Transverse colon (tissue), 4 donors: ENCODE data around the gene GDNF. TPM values are rescaled to one million over a fixed set of nuclear protein-coding genes. Genes with fewer than 3 reads are reported as not detected.

ENCODE experiments used
- DNase-seq: peaks from one replicate; pipeline ENCODE4 v3.0.0-alpha.2; 2019
- H3K27ac ChIP-seq, 4 donors: fragments of 200-600 bp; sonication (generic); 2 replicates each; pipeline ENCODE4 v1.5.1; 2016 to 2018; ENCODE audit warnings: inconsistent platforms in 4 of 4
- H3K27me3 ChIP-seq: fragments of 200-600 bp; sonication (generic); 2 replicates; pipeline ENCODE4 v1.5.1; 2017; ENCODE audit warnings: inconsistent platforms
- H3K36me3 ChIP-seq, 4 donors: fragments of 200-600 bp; sonication (generic); 2 replicates each; pipeline ENCODE4 v1.5.1; 2017 to 2019; ENCODE audit warnings: inconsistent platforms in 4 of 4
- H3K4me1 ChIP-seq, 4 donors: fragments of 200-600 bp; sonication (generic); 2 replicates each; pipeline ENCODE4 v1.5.1; 2017 to 2020; ENCODE audit warnings: inconsistent platforms in 4 of 4
- H3K4me3 ChIP-seq, 4 donors: fragments of 200-600 bp; sonication (generic); 1 replicate in 1 of 4; 2 replicates in 3 of 4; pipeline versions ENCODE4 v1.5.1 to v1.6.1; 2017 to 2019; ENCODE audit warnings: inconsistent platforms in 4 of 4
- H3K9me3 ChIP-seq, 2 donors: fragments of 200-600 bp; sonication (generic); 2 replicates each; pipeline ENCODE4 v1.5.1; 2017 to 2019; ENCODE audit warnings: inconsistent platforms in 2 of 2
- EP300 ChIP-seq: sonication (generic); formaldehyde crosslinking; IDR thresholded peaks from one replicate; pipeline ENCODE4 v1.6.1; 2017; ENCODE audit warnings: antibody characterized with exemption, low read depth
- POLR2A ChIP-seq: fragments of 450-650 bp; IDR thresholded peaks from one replicate; pipeline ENCODE4 v1.6.1; 2016; ENCODE audit warnings: antibody characterized with exemption, mild to moderate bottlenecking, moderate library complexity
- POLR2AphosphoS5 ChIP-seq, 3 donors: sonication (generic); formaldehyde crosslinking; IDR thresholded peaks; one replicate each; pipeline ENCODE4 v1.6.1; 2016; ENCODE audit warnings: antibody characterized with exemption in 3 of 3
- WGBS, 2 donors: methylation state at CpG; one replicate each; pipeline ENCODE4 v1.1.5; 2018; ENCODE audit warnings: low coverage in 1 of 2; 5-methylcytosine and 5-hydroxymethylcytosine counted together
- in situ Hi-C, 4 donors: fragments of 200-750 bp; cut with MboI; loops; one replicate each; pipeline versions ENCODE4 v1.15.0 to v1.15.1; 2017; ENCODE audit warnings: low sequenced_read_pairs in 3 of 4, low pct_ligation_motif_present in 1 of 4, low pct_unique_long_range_greater_than_20kb in 1 of 4
- intact Hi-C: fragments of 100-400 bp; cut with DNase I; formaldehyde crosslinking; loops from one replicate; pipeline ENCODE4 v1.15.1; 2023; ENCODE audit warnings: low total_unique reads
- total RNA-seq, 4 donors: library from RNA; depleted of rRNA; stranded (reverse); fragments of >200 nt; gene quantifications; one replicate each; pipeline ENCODE4 v1.1.0, GENCODE V29; 2016
- TF ChIP-seq, protein P1 (sequence below), 5 experiments: fragments of 200-600 bp in 3 of 5; fragments of 450-650 bp in 2 of 5; sonication (generic) in 3 of 5; IDR thresholded peaks; 1 replicate in 2 of 5; 2 replicates in 3 of 5; pipeline ENCODE4 v1.5.1; 2016 to 2017; ENCODE audit warnings: antibody characterized with exemption in 5 of 5, inconsistent platforms in 3 of 5, mild to moderate bottlenecking in 2 of 5, moderate library complexity in 1 of 5

GDNF gene
- total RNA-seq, 4 donors from 2014 or later: 0.80 to 2.4 (median 1.8) TPM

- no peaks in the 10 kb centered on the region for H3K4me1 ChIP-seq
- H3K36me3 ChIP-seq: no peaks in the 10 kb centered on the region
- TF ChIP-seq EP300 (no peak), POLR2A (no peak), POLR2AphosphoS5 (IDR thresholded peaks at IDR 0.05) (no peak)
- TF ChIP-seq, protein P1, sequence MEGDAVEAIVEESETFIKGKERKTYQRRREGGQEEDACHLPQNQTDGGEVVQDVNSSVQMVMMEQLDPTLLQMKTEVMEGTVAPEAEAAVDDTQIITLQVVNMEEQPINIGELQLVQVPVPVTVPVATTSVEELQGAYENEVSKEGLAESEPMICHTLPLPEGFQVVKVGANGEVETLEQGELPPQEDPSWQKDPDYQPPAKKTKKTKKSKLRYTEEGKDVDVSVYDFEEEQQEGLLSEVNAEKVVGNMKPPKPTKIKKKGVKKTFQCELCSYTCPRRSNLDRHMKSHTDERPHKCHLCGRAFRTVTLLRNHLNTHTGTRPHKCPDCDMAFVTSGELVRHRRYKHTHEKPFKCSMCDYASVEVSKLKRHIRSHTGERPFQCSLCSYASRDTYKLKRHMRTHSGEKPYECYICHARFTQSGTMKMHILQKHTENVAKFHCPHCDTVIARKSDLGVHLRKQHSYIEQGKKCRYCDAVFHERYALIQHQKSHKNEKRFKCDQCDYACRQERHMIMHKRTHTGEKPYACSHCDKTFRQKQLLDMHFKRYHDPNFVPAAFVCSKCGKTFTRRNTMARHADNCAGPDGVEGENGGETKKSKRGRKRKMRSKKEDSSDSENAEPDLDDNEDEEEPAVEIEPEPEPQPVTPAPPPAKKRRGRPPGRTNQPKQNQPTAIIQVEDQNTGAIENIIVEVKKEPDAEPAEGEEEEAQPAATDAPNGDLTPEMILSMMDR (IDR thresholded peaks at IDR 0.05): no peak
- no peaks in the 10 kb centered on the region for H3K9me3 ChIP-seq
- H3K27me3 ChIP-seq: no peaks in the 10 kb centered on the region
- DNase-seq: no peak
- in situ Hi-C loops (no loop called here), intact Hi-C loops (no loop called here)
- no peak overlapping the region for H3K4me3 ChIP-seq
- 86 to 90% methylated on average over 3 of the region's 3 CpGs for WGBS, 2 donors
- H3K27ac ChIP-seq: peak overlapping the region in 1 of 4 donors; percentile 10
Measured at GRCh38 chr5:37816331-37816730, 23.5 kb downstream of the GDNF start.

DNA sequence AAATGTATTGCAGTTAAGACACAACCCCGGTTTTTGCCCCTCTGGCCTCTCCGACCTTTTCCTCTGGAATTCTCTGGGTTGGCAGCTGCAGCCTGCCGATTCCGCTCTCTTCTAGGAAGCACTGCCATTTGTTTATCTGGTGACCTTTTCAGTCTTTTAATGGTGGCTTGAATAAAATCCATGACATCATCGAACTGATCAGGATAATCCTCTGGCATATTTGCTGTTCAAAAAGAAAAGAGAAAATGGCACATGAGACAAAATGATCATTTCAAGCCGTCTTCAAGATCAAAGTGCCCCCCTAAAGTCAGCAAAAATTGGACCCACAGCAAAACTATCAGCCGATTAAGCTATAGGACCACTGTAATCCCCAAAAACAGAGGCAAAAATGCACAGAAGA is 23.9 kb downstream of the GDNF start:
- DNase-seq: no peak
- Histone ChIP-seq H3K27ac (no peak overlapping the region), H3K9me3 (no peaks in the 10 kb centered on the region), H3K27me3 (no peaks in the 10 kb centered on the region), H3K4me1 (no peaks in the 10 kb centered on the region), H3K4me3 (no peak overlapping the region), H3K36me3 (no peaks in the 10 kb centered on the region)
- in situ Hi-C loops (no loop called here), intact Hi-C loops (no loop called here)
- TF ChIP-seq EP300 (no peak), POLR2AphosphoS5 (IDR thresholded peaks at IDR 0.05) (no peak), POLR2A (no peak)
- TF ChIP-seq, protein P1 (IDR thresholded peaks at IDR 0.05): no peak
- 64 to 76% methylated on average over 3 to 7 of the region's 7 CpGs for WGBS, 2 donors

DNA sequence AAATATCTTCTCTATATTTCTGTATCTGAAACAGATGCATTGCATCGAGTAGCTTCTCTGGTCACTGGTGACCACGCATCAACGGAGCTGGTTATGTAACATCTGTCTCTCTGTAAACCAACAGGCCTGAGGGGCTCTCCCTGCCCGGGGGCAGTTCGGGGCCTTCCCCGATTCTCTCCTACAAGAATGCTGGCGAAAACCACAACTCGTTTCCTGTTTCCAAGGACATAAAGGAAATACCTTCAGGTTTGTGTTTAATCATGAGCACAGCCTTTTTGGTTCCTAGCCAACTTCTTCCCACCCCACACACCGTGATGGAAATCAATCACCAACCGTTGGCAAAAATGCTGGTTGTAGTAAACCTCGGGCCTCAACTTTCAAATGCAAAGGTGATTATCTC is 25.1 kb downstream of the GDNF start:
- in situ Hi-C loops: no loop called here
- TF ChIP-seq, protein P1 (IDR thresholded peaks at IDR 0.05): no peak
- Histone ChIP-seq H3K36me3 (no peaks in the 10 kb centered on the region), H3K9me3 (no peaks in the 10 kb centered on the region), H3K4me1 (no peaks in the 10 kb centered on the region), H3K27ac (no peak overlapping the region), H3K27me3 (no peaks in the 10 kb centered on the region), H3K4me3 (no peak overlapping the region)
- no peak for DNase-seq
- intact Hi-C loops: no loop called here
- WGBS, 2 donors: 50 to 68% methylated on average over 8 to 11 of the region's 11 CpGs

GRCh38 chr5:37812365-37812764 is 27.5 kb downstream of the GDNF start:
- no peaks in the 10 kb centered on the region for H3K27me3 ChIP-seq
- in situ Hi-C loops (no loop called here), intact Hi-C loops (no loop called here)
- no peaks in the 10 kb centered on the region for H3K9me3 ChIP-seq
- no peaks in the 10 kb centered on the region for H3K36me3 ChIP-seq
- peak overlapping the region in 1 of 4 donors; percentile 11 for H3K27ac ChIP-seq
- 80 to 100% methylated on average over 2 of the region's 2 CpGs for WGBS, 2 donors
- no peak overlapping the region for H3K4me3 ChIP-seq
- no peak for DNase-seq
- H3K4me1 ChIP-seq: no peaks in the 10 kb centered on the region
- TF ChIP-seq POLR2AphosphoS5 (IDR thresholded peaks at IDR 0.05) (no peak), POLR2A (no peak), EP300 (no peak)
- TF ChIP-seq, protein P1 (IDR thresholded peaks at IDR 0.05): no peak
